Activated CD8-positive, alpha-beta memory T cell treated with anti-CD3 and anti-CD28 coated beads, Interleukin-2, amount 50 U/mL, for 24 hours (primary cell): ENCODE data around the gene NEK7.
"Not testable (repeated sequence)": the region's sequence is repeated elsewhere in the genome, so short reads cannot be mapped to it uniquely, and the experiment has no call there.

Source experiments
- DNase-seq: peaks from one replicate; pipeline ENCODE4 v3.0.0-alpha.2; 2020; ENCODE audit errors: extremely low read depth

The NEK7 gene

GRCh38 chr1:198205016-198205684, 48.4 kb downstream of the NEK7 start:
- no peak for DNase-seq

GRCh38 chr1:198206292-198206691, 49.5 kb downstream of the NEK7 start:
- no peak for DNase-seq

- DNase-seq = no peak
Observed at GRCh38 chr1:198211696-198212095, 54.9 kb downstream of the NEK7 start.

- no peak for DNase-seq
Observed at GRCh38 chr1:198212126-198212525, 55.3 kb downstream of the NEK7 start.

GRCh38 chr1:198212675-198213074, 55.9 kb downstream of the NEK7 start:
- no peak for DNase-seq

- no peak for DNase-seq
Observed at GRCh38 chr1:198214924-198215323, 58.1 kb downstream of the NEK7 start.

GRCh38 chr1:198220428-198220827, 63.6 kb downstream of the NEK7 start:
- no peak for DNase-seq

GRCh38 chr1:198227010-198227409, 70.2 kb downstream of the NEK7 start:
- DNase-seq = not testable (repeated sequence)

- not testable (repeated sequence) for DNase-seq
Observed at GRCh38 chr1:198227454-198227853, 70.7 kb downstream of the NEK7 start.

GRCh38 chr1:198228925-198229324, 72.1 kb downstream of the NEK7 start:
- DNase-seq = no peak

- no peak for DNase-seq
Observed at GRCh38 chr1:198231779-198232178, 75.0 kb downstream of the NEK7 start.

GRCh38 chr1:198232378-198232777, 75.6 kb downstream of the NEK7 start:
- no peak for DNase-seq

- no peak for DNase-seq
Observed at GRCh38 chr1:198232940-198233675, 76.3 kb downstream of the NEK7 start.

GRCh38 chr1:198234520-198235251, 77.9 kb downstream of the NEK7 start:
- DNase-seq = no peak

GRCh38 chr1:198238121-198238520, 81.3 kb downstream of the NEK7 start:
- no peak for DNase-seq

GRCh38 chr1:198241553-198241952, 84.8 kb downstream of the NEK7 start:
- DNase-seq = no peak

- no peak for DNase-seq
Observed at GRCh38 chr1:198244772-198245171, 88.0 kb downstream of the NEK7 start.

GRCh38 chr1:198245379-198245778, 88.6 kb downstream of the NEK7 start:
- no peak for DNase-seq

GRCh38 chr1:198246337-198246736, 89.5 kb downstream of the NEK7 start:
- DNase-seq = no peak

GRCh38 chr1:198253259-198253658, 96.5 kb downstream of the NEK7 start:
- DNase-seq = no peak

GRCh38 chr1:198253668-198254067, 96.9 kb downstream of the NEK7 start:
- no peak for DNase-seq

- no peak for DNase-seq
Observed at GRCh38 chr1:198254521-198254920, 97.7 kb downstream of the NEK7 start.

- no peak for DNase-seq
Observed at GRCh38 chr1:198254948-198255347, 98.2 kb downstream of the NEK7 start.
